H7 (cell line): ENCODE results near the gene SAV1. TPM values are rescaled to one million over a fixed set of nuclear protein-coding genes. Genes with fewer than 3 reads are reported as not detected.
A peak's percentile ranks its signal among the peaks of the same experiment; 100 is the strongest.
"Not testable (repeated sequence)": the region's sequence is repeated elsewhere in the genome, so short reads cannot be mapped to it uniquely, and the experiment has no call there.

Experiments
- DNase-seq: peaks from one replicate; pipeline ENCODE4 v3.0.0; 2012
- H3K27me3 ChIP-seq: 2 replicates; pipeline ENCODE4 v1.6.0; 2011; ENCODE audit warnings: mild to moderate bottlenecking, low read length; ENCODE audit not compliant: control insufficient read depth, insufficient read depth
- H3K36me3 ChIP-seq: replicated peaks from 2 replicates; pipeline ENCODE4 v1.5.1; 2011; ENCODE audit warnings: low read length; ENCODE audit not compliant: control insufficient read depth, insufficient read depth
- H3K4me3 ChIP-seq: 2 replicates; pipeline ENCODE4 v1.5.1; 2011; ENCODE audit warnings: low read depth, mild to moderate bottlenecking, control low read depth, low read length, moderate library complexity; ENCODE audit not compliant: insufficient read depth
- total RNA-seq: library from RNA; depleted of rRNA; stranded (reverse); fragments of >200 nt; shearing (Covaris generic); gene quantifications from 2 replicates; pipeline ENCODE4 v1.2.3, GENCODE V29; 2014; rRNA removed

Gene SAV1
- total RNA-seq = 28.4 and 36.0 TPM in 2 replicates

- peak; percentile 84 for DNase-seq
- H3K36me3 ChIP-seq = peaks cover 2% of the 10 kb centered on the region; the same call in 1 of the 2 replicates
- H3K4me3 ChIP-seq = peak within 1 kb of the TSS; percentile 69
- no peaks in the 10 kb centered on the region for H3K27me3 ChIP-seq
Measured at GRCh38 chr14:50667996-50668825, at the start of gene SAV1. SAV1 (minus strand) TSS chr14:50668306; CDS start chr14:50667967, 339 bp downstream.

- no peak for DNase-seq
- H3K4me3 ChIP-seq = no peak overlapping the region
- no peaks in the 10 kb centered on the region for H3K27me3 ChIP-seq
- no peaks in the 10 kb centered on the region for H3K36me3 ChIP-seq
Measured at GRCh38 chr14:50717811-50718210, 49.7 kb upstream of the SAV1 start.

GRCh38 chr14:50714450-50715073, 46.5 kb upstream of the SAV1 start:
- no peaks in the 10 kb centered on the region for H3K27me3 ChIP-seq
- no peaks in the 10 kb centered on the region for H3K36me3 ChIP-seq
- peak; percentile 40 for DNase-seq
- no peak overlapping the region for H3K4me3 ChIP-seq

GRCh38 chr14:50711043-50711442, 42.9 kb upstream of the SAV1 start:
- no peak for DNase-seq
- Histone ChIP-seq H3K27me3 (no peaks in the 10 kb centered on the region), H3K36me3 (no peaks in the 10 kb centered on the region), H3K4me3 (no peak overlapping the region)

- no peak for DNase-seq
- Histone ChIP-seq H3K4me3 (no peak overlapping the region), H3K27me3 (no peaks in the 10 kb centered on the region), H3K36me3 (no peaks in the 10 kb centered on the region)
Measured at GRCh38 chr14:50705026-50705593, 37.0 kb upstream of the SAV1 start.

GRCh38 chr14:50704454-50705010, 36.4 kb upstream of the SAV1 start:
- DNase-seq = no peak
- Histone ChIP-seq H3K27me3 (no peaks in the 10 kb centered on the region), H3K4me3 (no peak overlapping the region), H3K36me3 (no peaks in the 10 kb centered on the region)

GRCh38 chr14:50697659-50698290, 29.7 kb upstream of the SAV1 start:
- no peak for DNase-seq
- H3K4me3 ChIP-seq = no peak overlapping the region
- no peaks in the 10 kb centered on the region for H3K36me3 ChIP-seq
- H3K27me3 ChIP-seq = no peaks in the 10 kb centered on the region

GRCh38 chr14:50694260-50694659, 26.2 kb upstream of the SAV1 start:
- not testable (repeated sequence) for H3K27me3 ChIP-seq, DNase-seq, H3K4me3 ChIP-seq, H3K36me3 ChIP-seq

- Histone ChIP-seq H3K36me3 (no peaks in the 10 kb centered on the region), H3K4me3 (no peak overlapping the region), H3K27me3 (no peaks in the 10 kb centered on the region)
- DNase-seq = no peak
Measured at GRCh38 chr14:50688875-50689274, 20.8 kb upstream of the SAV1 start.

GRCh38 chr14:50679674-50680073, 11.6 kb upstream of the SAV1 start:
- no peaks in the 10 kb centered on the region for H3K27me3 ChIP-seq
- DNase-seq = no peak
- H3K36me3 ChIP-seq = no peaks in the 10 kb centered on the region
- H3K4me3 ChIP-seq = no peak overlapping the region

- no peak overlapping the region for H3K4me3 ChIP-seq
- no peaks in the 10 kb centered on the region for H3K27me3 ChIP-seq
- no peaks in the 10 kb centered on the region for H3K36me3 ChIP-seq
- DNase-seq = no peak
Measured at GRCh38 chr14:50678163-50678562, 10.1 kb upstream of the SAV1 start.

GRCh38 chr14:50677527-50678063, 9.5 kb upstream of the SAV1 start:
- H3K36me3 ChIP-seq = no peaks in the 10 kb centered on the region
- H3K4me3 ChIP-seq = no peak overlapping the region
- no peak for DNase-seq
- H3K27me3 ChIP-seq = no peaks in the 10 kb centered on the region

- DNase-seq = no peak
- H3K36me3 ChIP-seq = no peaks in the 10 kb centered on the region
- H3K27me3 ChIP-seq = no peaks in the 10 kb centered on the region
- H3K4me3 ChIP-seq = no peak overlapping the region
Measured at GRCh38 chr14:50676814-50677516, 8.9 kb upstream of the SAV1 start.

GRCh38 chr14:50675597-50675996, 7.5 kb upstream of the SAV1 start:
- Histone ChIP-seq H3K4me3 (no peak overlapping the region), H3K36me3 (no peaks in the 10 kb centered on the region)
- no peak for DNase-seq

More at GRCh38 chr14:50675597-50675996, 7.5 kb upstream of the SAV1 start:
- H3K27me3 ChIP-seq = no peaks in the 10 kb centered on the region
